ENCODE measurements around the gene KRT83.
"Not testable (repeated sequence)": the region's sequence is repeated elsewhere in the genome, so short reads cannot be mapped to it uniquely, and the experiment has no call there.

DNA sequence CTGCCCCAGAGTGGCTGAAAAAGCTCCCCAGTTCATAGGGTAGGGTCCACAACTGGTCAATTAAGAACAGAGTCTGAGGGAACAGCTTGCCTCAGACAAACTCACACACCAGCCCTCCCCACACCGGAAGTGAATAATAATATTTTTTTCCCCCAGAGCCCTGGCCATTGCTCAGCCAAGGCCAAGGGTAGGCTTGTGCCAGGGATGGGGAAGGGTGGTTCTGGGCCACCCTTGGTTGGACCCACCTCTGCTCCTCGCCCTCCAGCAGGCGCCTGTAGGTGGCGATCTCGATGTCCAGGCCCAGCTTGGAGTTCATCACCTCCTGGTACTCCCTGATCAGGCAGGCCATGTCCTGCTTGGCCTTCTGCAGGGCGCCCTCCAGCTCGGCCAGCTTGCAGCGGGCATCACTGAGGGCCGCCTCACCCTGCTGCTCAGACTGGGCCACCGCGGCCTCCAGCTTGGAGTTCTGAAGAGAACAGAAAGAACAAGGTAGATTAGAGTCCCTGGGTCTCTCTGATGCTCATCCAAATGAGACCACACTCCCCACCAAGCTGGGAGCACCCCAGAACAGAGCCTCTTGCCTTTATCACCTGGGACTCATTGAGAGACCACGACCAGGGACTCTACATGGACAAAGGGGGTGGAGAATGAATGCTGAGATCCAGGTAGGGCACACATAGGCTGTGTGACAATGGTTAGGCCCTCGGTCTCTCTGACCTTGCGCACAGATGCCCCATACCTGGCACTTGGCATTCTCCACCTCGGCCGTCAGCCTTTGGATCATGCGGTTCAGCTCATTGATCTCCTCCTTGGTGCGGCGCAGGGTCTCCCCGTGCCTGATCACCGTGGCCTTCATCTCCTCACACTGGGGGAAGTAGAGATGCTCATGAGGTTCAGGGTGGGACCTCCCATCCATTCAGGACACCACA is 34.1 kb downstream of the KRT83 start:
- TF ChIP-seq, protein P1, sequence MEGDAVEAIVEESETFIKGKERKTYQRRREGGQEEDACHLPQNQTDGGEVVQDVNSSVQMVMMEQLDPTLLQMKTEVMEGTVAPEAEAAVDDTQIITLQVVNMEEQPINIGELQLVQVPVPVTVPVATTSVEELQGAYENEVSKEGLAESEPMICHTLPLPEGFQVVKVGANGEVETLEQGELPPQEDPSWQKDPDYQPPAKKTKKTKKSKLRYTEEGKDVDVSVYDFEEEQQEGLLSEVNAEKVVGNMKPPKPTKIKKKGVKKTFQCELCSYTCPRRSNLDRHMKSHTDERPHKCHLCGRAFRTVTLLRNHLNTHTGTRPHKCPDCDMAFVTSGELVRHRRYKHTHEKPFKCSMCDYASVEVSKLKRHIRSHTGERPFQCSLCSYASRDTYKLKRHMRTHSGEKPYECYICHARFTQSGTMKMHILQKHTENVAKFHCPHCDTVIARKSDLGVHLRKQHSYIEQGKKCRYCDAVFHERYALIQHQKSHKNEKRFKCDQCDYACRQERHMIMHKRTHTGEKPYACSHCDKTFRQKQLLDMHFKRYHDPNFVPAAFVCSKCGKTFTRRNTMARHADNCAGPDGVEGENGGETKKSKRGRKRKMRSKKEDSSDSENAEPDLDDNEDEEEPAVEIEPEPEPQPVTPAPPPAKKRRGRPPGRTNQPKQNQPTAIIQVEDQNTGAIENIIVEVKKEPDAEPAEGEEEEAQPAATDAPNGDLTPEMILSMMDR (IDR thresholded peaks at IDR 0.05): not testable (repeated sequence)
- TF ChIP-seq EP300, POLR2A (IDR thresholded peaks at IDR 0.05): not testable (repeated sequence)

Data from tibial nerve (tissue), 4 donors.